Keratinocyte (primary cell): ENCODE data around the gene TPRG1L. TPM values are rescaled to one million over a fixed set of nuclear protein-coding genes. Genes with fewer than 3 reads are reported as not detected.

Source experiments
- DNase-seq: peaks from one replicate; pipeline ENCODE4 v3.0.0-alpha.2; 2011; ENCODE audit warnings: low read depth, missing footprints, low spot score
- FAIRE-seq: peaks from 2 replicates; lab custom pipeline; 2011; peaks lifted over from hg19 to GRCh38; lab: Jason Lieb, UNC
- H2AFZ ChIP-seq: 2 replicates; pipeline ENCODE4 v1.6.0; 2012; ENCODE audit warnings: low read length, control low read depth, inconsistent platforms; ENCODE audit not compliant: control insufficient read depth
- H3K27ac ChIP-seq: 2 replicates; pipeline ENCODE4 v1.5.1; 2011; ENCODE audit warnings: low read length; ENCODE audit not compliant: control insufficient read depth, insufficient read depth
- H3K27me3 ChIP-seq: 3 replicates; pipeline ENCODE4 v1.6.0; 2011; ENCODE audit warnings: low read length; ENCODE audit not compliant: control insufficient read depth, insufficient read depth; ENCODE audit errors: extremely low read depth
- H3K36me3 ChIP-seq, 2 experiments: 2 replicates in 1 of 2; 3 replicates in 1 of 2; pipeline ENCODE4 v1.5.1; 2011; ENCODE audit warnings: low read length in 2 of 2, mild to moderate bottlenecking in 1 of 2; ENCODE audit not compliant: control insufficient read depth in 2 of 2, insufficient read depth in 2 of 2; ENCODE audit errors: extremely low read depth in 1 of 2
- H3K4me1 ChIP-seq: 3 replicates; pipeline ENCODE4 v1.5.1; 2011; ENCODE audit warnings: low read length; ENCODE audit not compliant: control insufficient read depth, insufficient read depth; ENCODE audit errors: extremely low read depth
- H3K4me2 ChIP-seq: 3 replicates; pipeline ENCODE4 v1.6.0; 2011; ENCODE audit warnings: low read depth, low read length; ENCODE audit not compliant: control insufficient read depth, insufficient read depth; ENCODE audit errors: extremely low read depth
- H3K4me3 ChIP-seq, 3 experiments: fragments of 200-600 bp in 1 of 3; sonication (generic) in 1 of 3; 2 replicates in 2 of 3; 3 replicates in 1 of 3; pipeline ENCODE4 v1.5.1; 2011 to 2016; ENCODE audit warnings: low read length in 3 of 3, mild to moderate bottlenecking in 3 of 3, control low read depth in 2 of 3, inconsistent platforms in 1 of 3, low read depth in 1 of 3, mixed read lengths in 1 of 3, mixed run types in 1 of 3, moderate library complexity in 1 of 3; ENCODE audit not compliant: control insufficient read depth in 2 of 3, insufficient read depth in 2 of 3; ENCODE audit errors: extremely low read depth in 1 of 3
- H3K79me2 ChIP-seq: 2 replicates; pipeline ENCODE4 v1.6.0; 2012; ENCODE audit warnings: low read length; ENCODE audit not compliant: control insufficient read depth, insufficient read depth
- H3K9ac ChIP-seq: 3 replicates; pipeline ENCODE4 v1.6.0; 2011; ENCODE audit warnings: low read length; ENCODE audit not compliant: control insufficient read depth, insufficient read depth; ENCODE audit errors: extremely low read depth
- H3K9me1 ChIP-seq: 3 replicates; pipeline ENCODE4 v1.6.0; 2011; ENCODE audit warnings: low read length; ENCODE audit not compliant: control insufficient read depth, insufficient read depth; ENCODE audit errors: extremely low read depth
- H3K9me3 ChIP-seq: 2 replicates; pipeline ENCODE4 v1.5.1; 2012; ENCODE audit warnings: low read depth, low read length; ENCODE audit not compliant: control insufficient read depth
- H4K20me1 ChIP-seq: 3 replicates; pipeline ENCODE4 v1.6.0; 2011; ENCODE audit warnings: low read length; ENCODE audit not compliant: control insufficient read depth, insufficient read depth; ENCODE audit errors: extremely low read depth
- EZH2 ChIP-seq: IDR thresholded peaks from one replicate; pipeline ENCODE4 v1.6.1; 2012; ENCODE audit warnings: inconsistent platforms, mild to moderate bottlenecking, low read length, moderate library complexity
- dilution Hi-C: fragments of 300-500 bp; cut with MboI; formaldehyde crosslinking; loops from one replicate; pipeline ENCODE4 v1.7.0; 2020; ENCODE audit warnings: low sequenced_read_pairs; ENCODE audit not compliant: extremely low pct_ligation_motif_present
- polyA plus RNA-seq, 5 experiments: library from polyadenylated mRNA; depleted of rRNA in 3 of 5; stranded (reverse) in 3 of 5; stranded (forward) in 1 of 5; unstranded in 1 of 5; fragments of >200 nt; gene quantifications; 1 replicate in 1 of 5; 2 replicates in 3 of 5; 3 replicates in 1 of 5; pipeline versions ENCODE4 v1.2.1 to v1.2.3, GENCODE V29; 2011 to 2012; ENCODE audit warnings: missing spikeins in 2 of 5, low read depth in 1 of 5, low replicate concordance in 1 of 5
- TF ChIP-seq, protein P1 (sequence below), 3 experiments: IDR thresholded peaks in 1 of 3; conservative IDR thresholded peaks in 1 of 3; optimal IDR thresholded peaks in 1 of 3; 2 replicates in 2 of 3; 3 replicates in 1 of 3; pipeline versions ENCODE3 to v1.5.1; 2011; ENCODE audit warnings: low read length in 3 of 3, mild to moderate bottlenecking in 3 of 3, moderate library complexity in 2 of 3, control low read depth in 1 of 3, inconsistent platforms in 1 of 3; ENCODE audit not compliant: insufficient read depth in 2 of 3; ENCODE audit errors: extremely low read depth in 1 of 3

Gene TPRG1L
- polyA plus RNA-seq, 1 donor (not counting 4 experiments of a cell fraction or from before 2014, with no cell fraction given): 57.4 TPM

GRCh38 chr1:3612123-3612522 is 12.7 kb upstream of the TPRG1L start:
- Histone ChIP-seq H3K4me2 (no peak overlapping the region), H3K4me3 (no peak overlapping the region), H3K27ac (no peak overlapping the region), H3K36me3 (no peaks in the 10 kb centered on the region), H2AFZ (no peak overlapping the region), H3K4me1 (peaks cover 8% of the 10 kb centered on the region), H3K79me2 (no peaks in the 10 kb centered on the region), H3K27me3 (peaks cover 27% of the 10 kb centered on the region), H4K20me1 (no peaks in the 10 kb centered on the region), H3K9me3 (no peaks in the 10 kb centered on the region), H3K9me1 (no peaks in the 10 kb centered on the region), H3K9ac (no peak overlapping the region)
- DNase-seq (no peak), FAIRE-seq (no peak)
- dilution Hi-C loops: no loop called here
- TF ChIP-seq EZH2: peak; percentile 48
- TF ChIP-seq, protein P1, sequence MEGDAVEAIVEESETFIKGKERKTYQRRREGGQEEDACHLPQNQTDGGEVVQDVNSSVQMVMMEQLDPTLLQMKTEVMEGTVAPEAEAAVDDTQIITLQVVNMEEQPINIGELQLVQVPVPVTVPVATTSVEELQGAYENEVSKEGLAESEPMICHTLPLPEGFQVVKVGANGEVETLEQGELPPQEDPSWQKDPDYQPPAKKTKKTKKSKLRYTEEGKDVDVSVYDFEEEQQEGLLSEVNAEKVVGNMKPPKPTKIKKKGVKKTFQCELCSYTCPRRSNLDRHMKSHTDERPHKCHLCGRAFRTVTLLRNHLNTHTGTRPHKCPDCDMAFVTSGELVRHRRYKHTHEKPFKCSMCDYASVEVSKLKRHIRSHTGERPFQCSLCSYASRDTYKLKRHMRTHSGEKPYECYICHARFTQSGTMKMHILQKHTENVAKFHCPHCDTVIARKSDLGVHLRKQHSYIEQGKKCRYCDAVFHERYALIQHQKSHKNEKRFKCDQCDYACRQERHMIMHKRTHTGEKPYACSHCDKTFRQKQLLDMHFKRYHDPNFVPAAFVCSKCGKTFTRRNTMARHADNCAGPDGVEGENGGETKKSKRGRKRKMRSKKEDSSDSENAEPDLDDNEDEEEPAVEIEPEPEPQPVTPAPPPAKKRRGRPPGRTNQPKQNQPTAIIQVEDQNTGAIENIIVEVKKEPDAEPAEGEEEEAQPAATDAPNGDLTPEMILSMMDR (optimal IDR thresholded peaks at IDR 0.05 in 1 of 3, IDR thresholded peaks at IDR 0.05 in 1 of 3, conservative IDR thresholded peaks at IDR 0.05 in 1 of 3; ENCODE audit: extremely low read depth in 1 of 3, insufficient read depth in 2 of 3, low read length in 3 of 3): no peak

- TF ChIP-seq, protein P1 (optimal IDR thresholded peaks at IDR 0.05 in 1 of 3, IDR thresholded peaks at IDR 0.05 in 1 of 3, conservative IDR thresholded peaks at IDR 0.05 in 1 of 3; ENCODE audit: extremely low read depth in 1 of 3, insufficient read depth in 2 of 3, low read length in 3 of 3): peak; percentile 61 to 88 (median 74)
- no peak for TF ChIP-seq EZH2
- Histone ChIP-seq H4K20me1 (no peaks in the 10 kb centered on the region), H3K27me3 (peaks cover 16% of the 10 kb centered on the region), H2AFZ (no peak overlapping the region), H3K79me2 (no peaks in the 10 kb centered on the region), H3K9ac (no peak overlapping the region), H3K27ac (no peak overlapping the region), H3K9me3 (no peaks in the 10 kb centered on the region), H3K4me1 (peaks cover 8% of the 10 kb centered on the region), H3K36me3 (no peaks in the 10 kb centered on the region), H3K4me3 (no peak overlapping the region), H3K4me2 (no peak overlapping the region), H3K9me1 (no peaks in the 10 kb centered on the region)
- FAIRE-seq (peak; percentile 23), DNase-seq (no peak)
- dilution Hi-C loops: no loop called here
These were observed 9.8 kb upstream of the TPRG1L start for GRCh38 chr1:3614755-3615742.
